ENCODE measurements around the gene MEGF11. TPM values are rescaled to one million over a fixed set of nuclear protein-coding genes. Genes with fewer than 3 reads are reported as not detected.

MEGF11 gene
- total RNA-seq, 4 donors from 2014 or later: 0.20 TPM; not detected in 3

DNA sequence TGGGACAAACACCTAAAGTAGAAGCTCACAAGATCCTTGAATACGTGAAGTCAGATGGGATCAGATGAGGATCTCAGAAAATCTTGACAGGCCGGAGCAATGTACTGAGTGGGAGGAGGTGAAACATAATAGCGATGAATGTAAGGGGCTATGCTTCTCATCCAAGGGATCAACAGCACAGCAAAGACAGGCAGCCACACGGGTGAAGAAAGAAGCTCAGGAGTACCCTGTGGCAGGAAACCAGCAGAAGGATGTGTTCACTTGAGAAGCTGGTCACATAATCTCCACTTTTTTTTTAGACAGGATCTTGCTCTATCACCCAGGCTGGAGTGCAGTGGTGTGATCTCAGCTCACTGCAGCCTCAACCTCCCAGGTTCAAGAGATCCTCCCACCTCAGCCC, 92.4 kb downstream of the MEGF11 start:
- intact Hi-C loops (cut with DNase I): no loop called here
- Histone ChIP-seq H3K4me3 (replicated peaks in 1 of 3) (no peak overlapping the region), H3K9me3 (no peaks in the 10 kb centered on the region), H3K4me1 (no peaks in the 10 kb centered on the region), H3K27me3 (no peaks in the 10 kb centered on the region), H3K36me3 (no peaks in the 10 kb centered on the region), H3K27ac (no peak overlapping the region)
- DNase-seq: no peak
- 78 to 82% methylated on average over 4 of the region's 4 CpGs for WGBS, 2 donors
- TF ChIP-seq, protein P1, sequence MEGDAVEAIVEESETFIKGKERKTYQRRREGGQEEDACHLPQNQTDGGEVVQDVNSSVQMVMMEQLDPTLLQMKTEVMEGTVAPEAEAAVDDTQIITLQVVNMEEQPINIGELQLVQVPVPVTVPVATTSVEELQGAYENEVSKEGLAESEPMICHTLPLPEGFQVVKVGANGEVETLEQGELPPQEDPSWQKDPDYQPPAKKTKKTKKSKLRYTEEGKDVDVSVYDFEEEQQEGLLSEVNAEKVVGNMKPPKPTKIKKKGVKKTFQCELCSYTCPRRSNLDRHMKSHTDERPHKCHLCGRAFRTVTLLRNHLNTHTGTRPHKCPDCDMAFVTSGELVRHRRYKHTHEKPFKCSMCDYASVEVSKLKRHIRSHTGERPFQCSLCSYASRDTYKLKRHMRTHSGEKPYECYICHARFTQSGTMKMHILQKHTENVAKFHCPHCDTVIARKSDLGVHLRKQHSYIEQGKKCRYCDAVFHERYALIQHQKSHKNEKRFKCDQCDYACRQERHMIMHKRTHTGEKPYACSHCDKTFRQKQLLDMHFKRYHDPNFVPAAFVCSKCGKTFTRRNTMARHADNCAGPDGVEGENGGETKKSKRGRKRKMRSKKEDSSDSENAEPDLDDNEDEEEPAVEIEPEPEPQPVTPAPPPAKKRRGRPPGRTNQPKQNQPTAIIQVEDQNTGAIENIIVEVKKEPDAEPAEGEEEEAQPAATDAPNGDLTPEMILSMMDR (IDR thresholded peaks at IDR 0.05): no peak
- no peak for TF ChIP-seq POLR2A (IDR thresholded peaks at IDR 0.05)

DNA sequence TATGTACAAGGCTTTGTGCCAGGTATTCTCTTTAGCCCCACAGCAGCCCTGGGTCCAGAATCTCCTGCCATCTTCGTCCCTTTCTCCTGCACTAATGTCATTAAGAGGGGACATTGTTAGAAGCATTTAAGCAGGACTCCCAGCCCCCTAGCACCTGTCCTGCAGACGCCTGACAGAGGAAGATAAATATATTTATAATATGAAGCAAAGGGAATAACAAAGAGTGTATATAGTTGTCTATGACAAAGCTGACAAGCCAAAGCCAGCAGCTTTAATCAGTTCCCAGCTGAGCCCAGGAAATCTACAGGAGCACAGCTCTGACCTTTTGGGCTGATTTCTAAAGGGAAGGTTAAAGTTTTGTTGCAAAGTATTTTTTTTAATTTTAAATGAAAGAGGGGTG, 96.0 kb downstream of the MEGF11 start:
- Histone ChIP-seq H3K36me3 (no peaks in the 10 kb centered on the region), H3K9me3 (no peaks in the 10 kb centered on the region), H3K27me3 (no peaks in the 10 kb centered on the region), H3K4me3 (replicated peaks in 1 of 3) (no peak overlapping the region), H3K4me1 (no peaks in the 10 kb centered on the region), H3K27ac (no peak overlapping the region)
- no peak for DNase-seq
- intact Hi-C loops (cut with DNase I): no loop called here
- TF ChIP-seq, protein P1 (IDR thresholded peaks at IDR 0.05): no peak
- no peak for TF ChIP-seq POLR2A (IDR thresholded peaks at IDR 0.05)
- WGBS, 2 donors: 68 to 72% methylated on average over 2 of the region's 2 CpGs

DNA sequence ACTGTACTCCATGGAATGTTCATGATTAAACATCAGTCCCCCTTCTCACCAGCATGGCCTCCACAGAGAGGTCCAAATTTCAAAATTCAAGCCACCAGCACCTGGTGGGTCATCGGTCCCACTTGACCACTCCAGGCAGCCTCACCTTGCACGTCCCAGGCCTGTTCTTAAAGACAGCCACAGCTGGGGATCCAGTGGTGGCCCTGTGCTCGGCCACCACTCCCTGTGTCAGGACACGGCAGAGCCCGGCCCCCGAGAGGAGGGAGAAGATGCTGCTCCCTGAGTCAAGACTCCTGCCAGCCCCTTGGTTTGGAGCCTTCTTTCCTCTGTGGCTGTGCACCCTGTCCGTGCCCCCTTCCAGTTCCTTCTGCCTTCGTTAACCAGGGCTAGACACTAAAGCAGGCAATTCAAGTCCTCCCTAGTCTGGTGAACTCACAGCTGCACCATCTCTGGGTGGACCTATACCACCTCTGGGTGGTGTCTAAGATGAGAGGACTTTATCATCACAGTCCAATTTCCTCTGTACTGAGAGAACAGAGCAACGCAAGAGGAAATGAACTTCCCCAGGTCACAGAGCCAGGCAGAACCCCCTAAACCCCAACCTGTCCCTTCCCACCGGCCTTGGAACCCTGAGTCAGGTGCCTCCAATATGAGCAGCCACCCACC, 97.1 kb downstream of the MEGF11 start:
- intact Hi-C loops (cut with DNase I): no loop called here
- TF ChIP-seq POLR2A (IDR thresholded peaks at IDR 0.05): no peak
- Histone ChIP-seq H3K27me3 (no peaks in the 10 kb centered on the region), H3K36me3 (no peaks in the 10 kb centered on the region), H3K9me3 (no peaks in the 10 kb centered on the region), H3K4me1 (no peaks in the 10 kb centered on the region), H3K27ac (no peak overlapping the region), H3K4me3 (replicated peaks in 1 of 3) (no peak overlapping the region)
- DNase-seq: no peak
- WGBS, 2 donors: 74 to 82% methylated on average over 5 to 9 of the region's 10 CpGs

DNA sequence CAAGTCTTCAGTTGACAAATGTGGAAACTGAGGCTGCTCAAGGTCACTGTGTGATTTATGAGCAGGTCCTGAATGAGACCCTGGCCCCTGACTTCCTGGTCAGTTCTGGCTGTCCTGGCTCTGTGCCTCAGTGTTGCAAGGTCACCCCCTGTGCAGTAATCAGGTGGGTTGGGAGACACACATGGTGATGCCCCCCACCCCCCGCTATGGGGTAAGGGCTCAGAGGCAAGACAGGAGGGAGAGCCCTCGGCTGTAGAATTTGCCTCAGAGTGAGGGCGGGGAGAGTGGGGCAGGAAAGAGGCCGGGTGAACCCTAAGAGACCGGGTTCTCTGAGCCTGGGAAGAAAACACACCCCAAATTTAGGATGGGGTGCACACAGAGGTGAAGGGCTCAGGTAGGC, 98.5 kb downstream of the MEGF11 start:
- Histone ChIP-seq H3K4me3 (replicated peaks in 1 of 3) (no peak overlapping the region), H3K36me3 (no peaks in the 10 kb centered on the region), H3K9me3 (no peaks in the 10 kb centered on the region), H3K27ac (no peak overlapping the region), H3K4me1 (no peaks in the 10 kb centered on the region), H3K27me3 (no peaks in the 10 kb centered on the region)
- WGBS, 2 donors: 88 to 91% methylated on average over 5 of the region's 5 CpGs
- TF ChIP-seq, protein P1 (IDR thresholded peaks at IDR 0.05): no peak
- TF ChIP-seq POLR2A (IDR thresholded peaks at IDR 0.05): no peak
- intact Hi-C loops (cut with DNase I): no loop called here
- no peak for DNase-seq

DNA sequence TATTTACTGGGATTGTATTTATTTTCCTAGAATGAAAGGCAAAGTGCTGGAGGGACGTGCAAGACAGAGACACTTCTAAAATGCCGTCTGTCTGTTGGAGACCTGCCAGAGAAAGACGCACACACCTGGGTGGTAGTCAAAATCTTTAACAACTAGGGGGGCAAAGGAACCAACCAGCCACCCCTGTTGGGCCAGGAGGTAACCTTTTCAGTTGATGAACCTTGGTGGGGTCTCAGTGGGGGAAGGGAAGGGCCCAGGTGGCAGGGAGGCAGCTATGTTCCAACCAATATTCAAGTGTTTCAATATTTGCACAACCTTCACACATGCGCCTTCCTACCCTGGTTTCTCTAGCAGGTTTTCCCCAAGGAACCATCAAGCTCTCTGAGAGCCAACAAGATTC, 99.0 kb downstream of the MEGF11 start:
- TF ChIP-seq, protein P1 (IDR thresholded peaks at IDR 0.05): no peak
- no peak for TF ChIP-seq POLR2A (IDR thresholded peaks at IDR 0.05)
- no peaks in the 10 kb centered on the region for H3K4me1 ChIP-seq
- WGBS, 2 donors: 67 to 72% methylated on average over 4 of the region's 4 CpGs
- DNase-seq: no peak
- H3K27me3 ChIP-seq: no peaks in the 10 kb centered on the region
- no peaks in the 10 kb centered on the region for H3K36me3 ChIP-seq
- H3K4me3 ChIP-seq (replicated peaks in 1 of 3): no peak overlapping the region
- no peaks in the 10 kb centered on the region for H3K9me3 ChIP-seq
- H3K27ac ChIP-seq: no peak overlapping the region
- intact Hi-C loops (cut with DNase I): no loop called here
